ENCODE data around the gene ME2. TPM values are rescaled to one million over a fixed set of nuclear protein-coding genes. Genes with fewer than 3 reads are reported as not detected.

The ME2 gene
- total RNA-seq, 1 experiment from 2014 or later, result 49.0 TPM

- H3K79me2 ChIP-seq (ENCODE audit: insufficient read depth, low read length), result no peaks in the 10 kb centered on the region
- ChIA-PET CTCF (no interaction called here), POLR2A (no interaction called here), RAD21 (ENCODE audit: low non-redundant PET in 1 of 2, low total read pairs in 2 of 2, uncharacterized antibody in 2 of 2, unreplicated experiment in 2 of 2) (no interaction called here)
- no peak overlapping the region for H3K27ac ChIP-seq (ENCODE audit: low read depth, low read length)
- no peak overlapping the region for H3K4me2 ChIP-seq (ENCODE audit: low read length)
- no peak overlapping the region for H3K9ac ChIP-seq (ENCODE audit: low read length)
- no peaks in the 10 kb centered on the region for H3K9me2 ChIP-seq (ENCODE audit: insufficient read depth)
- no peaks in the 10 kb centered on the region for H4K20me1 ChIP-seq (ENCODE audit: insufficient read depth)
- H3K4me3 ChIP-seq (replicated peaks in 1 of 2; ENCODE audit: low read depth in 1 of 2, low read length in 2 of 2), result no peak overlapping the region
- H3K4me1 ChIP-seq (ENCODE audit: control insufficient read depth in 1 of 2, insufficient read depth in 2 of 2, low read length in 2 of 2), result no peaks in the 10 kb centered on the region
- no TSS peak for BruUV-seq (replicated peaks)
- TF ChIP-seq FOSL1 (IDR thresholded peaks at IDR 0.05; ENCODE audit: low read depth), result no peak
- no peak for TF ChIP-seq EZH2phosphoT487 (IDR thresholded peaks at IDR 0.05; ENCODE audit: borderline replicate concordance)
- TF ChIP-seq CEBPB (IDR thresholded peaks at IDR 0.05; ENCODE audit: low read depth), result no peak
- TF ChIP-seq YY1 (IDR thresholded peaks at IDR 0.05; ENCODE audit: extremely low read depth, insufficient replicate concordance, low read depth, low read length), result no peak
- TF ChIP-seq ELF1 (IDR thresholded peaks at IDR 0.05; ENCODE audit: borderline replicate concordance, low read depth), result no peak
- no peak for TF ChIP-seq CTCF (IDR thresholded peaks at IDR 0.05 in 2 of 3, conservative IDR thresholded peaks at IDR 0.05 in 1 of 3; ENCODE audit: borderline replicate concordance in 1 of 3, insufficient read depth in 1 of 3, low read depth in 2 of 3, low read length in 2 of 3)
- TF ChIP-seq RAD21 (IDR thresholded peaks at IDR 0.05; ENCODE audit: low read depth), result no peak
- no peak for TF ChIP-seq SP1 (IDR thresholded peaks at IDR 0.05; ENCODE audit: low read depth)
- TF ChIP-seq MAX (IDR thresholded peaks at IDR 0.05), result no peak
- no peak for TF ChIP-seq EGR1 (IDR thresholded peaks at IDR 0.05; ENCODE audit: low read depth)
- no peak for TF ChIP-seq ZFX (IDR thresholded peaks at IDR 0.05)
- TF ChIP-seq ATF3 (IDR thresholded peaks at IDR 0.05), result no peak
- no peak for TF ChIP-seq SIN3A (IDR thresholded peaks at IDR 0.05; ENCODE audit: low read depth)
- no peak for TF ChIP-seq ZBTB33 (IDR thresholded peaks at IDR 0.05; ENCODE audit: extremely low read depth, insufficient replicate concordance, low read length)
- TF ChIP-seq TCF7L2 (IDR thresholded peaks at IDR 0.05; ENCODE audit: borderline replicate concordance, extremely low read depth, insufficient read depth, insufficient read length), result no peak
- TF ChIP-seq ZNF274 (IDR thresholded peaks at IDR 0.05; ENCODE audit: low read depth, low read length), result no peak
- TF ChIP-seq POLR2A (IDR thresholded peaks at IDR 0.05; ENCODE audit: borderline replicate concordance, extremely low read depth, insufficient read depth, insufficient read length), result no peak
- TF ChIP-seq POLR2AphosphoS5 (IDR thresholded peaks at IDR 0.05; ENCODE audit: low read depth, low read length), result no peak
- DNase-seq (ENCODE audit: low read depth, low spot score) (no peak), ATAC-seq (no peak)
- intact Hi-C loops (cut with micrococcal nuclease), result no loop called here
- no peak overlapping the region for H2AFZ ChIP-seq (ENCODE audit: low read depth, low read length, poor library complexity, severe bottlenecking)
- no peaks in the 10 kb centered on the region for H3K9me3 ChIP-seq (ENCODE audit: control insufficient read depth in 1 of 2, insufficient read depth in 1 of 2, low read depth in 1 of 2, low read length in 2 of 2)
- 0 out of 4 replicates have a peak, but pooled peaks cover 0 to 2% of the 10 kb centered on the region in 2 experiments for H3K36me3 ChIP-seq (ENCODE audit: control insufficient read depth in 1 of 2, insufficient read depth in 2 of 2, low read length in 2 of 2)
- no peaks in the 10 kb centered on the region for H3K27me3 ChIP-seq (ENCODE audit: insufficient read depth, low read length)
Observed at GRCh38 chr18:50949185-50949584, 70.3 kb downstream of the ME2 start.

All from HCT116 (cell line).